ENCODE data around the gene LAT. TPM values are rescaled to one million over a fixed set of nuclear protein-coding genes. Genes with fewer than 3 reads are reported as not detected.
"Not testable (repeated sequence)": the region's sequence is repeated elsewhere in the genome, so short reads cannot be mapped to it uniquely, and the experiment has no call there.

Gene LAT
- total RNA-seq, 2 donors from 2014 or later, result 171 to 440 TPM

DNA sequence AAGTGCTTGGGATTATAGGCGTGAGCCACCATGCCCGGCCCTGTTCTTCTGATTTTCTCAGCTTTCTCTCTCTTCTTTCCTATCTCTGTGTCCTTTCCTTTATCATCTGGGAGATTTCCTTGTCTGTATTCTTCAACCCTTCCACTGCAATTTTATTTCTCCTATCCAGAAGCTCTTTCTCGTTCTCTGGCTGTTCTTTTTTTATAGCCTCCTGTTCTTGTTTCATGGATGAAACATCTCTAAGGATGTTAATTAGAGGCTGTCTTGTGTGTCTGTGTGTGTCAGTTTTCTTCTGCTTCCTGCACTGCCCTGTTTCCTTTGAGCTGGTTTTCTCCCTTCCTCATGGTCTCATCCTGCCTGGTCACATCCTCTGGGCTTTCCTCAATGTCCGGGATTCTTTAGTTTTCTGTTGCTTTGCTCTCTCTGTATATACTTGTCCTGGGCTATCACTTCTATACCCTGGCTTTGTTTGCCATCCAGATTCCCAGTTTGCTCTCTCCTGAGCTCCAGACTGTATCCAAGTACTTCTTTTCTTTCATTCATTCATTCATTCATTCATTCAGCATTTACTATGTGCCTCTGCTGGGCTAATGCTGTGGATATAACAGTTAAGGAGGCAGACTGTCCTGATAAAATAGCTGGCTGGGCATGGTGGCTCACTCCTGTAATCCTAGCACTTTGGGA lies 2.5 kb downstream of the LAT start:
- H3K27ac Mint-ChIP-seq, result peak overlapping the region; percentile 98
- ATAC-seq, result no peak

DNA sequence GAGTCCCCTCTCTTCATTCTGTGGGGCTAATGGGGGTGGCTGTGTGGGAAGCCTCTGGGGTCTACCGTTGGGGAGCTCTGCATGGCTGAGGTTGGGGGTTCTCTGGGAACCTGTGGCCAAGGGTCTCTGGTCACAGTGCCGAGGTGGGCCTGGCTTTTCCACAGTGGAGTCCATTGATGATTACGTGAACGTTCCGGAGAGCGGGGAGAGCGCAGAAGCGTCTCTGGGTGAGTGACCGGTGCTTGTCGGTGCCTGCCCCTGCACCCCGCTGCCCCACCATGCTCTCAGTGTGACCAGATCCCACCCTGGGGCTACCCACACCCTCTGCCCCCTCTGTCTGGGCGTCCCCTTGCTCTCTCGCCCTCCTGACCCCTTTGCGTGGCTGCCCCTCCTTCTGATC lies 4.5 kb downstream of the LAT start:
- peaks cover 6 to 8% of the 10 kb centered on the region in 2 donors for H3K9me3 Mint-ChIP-seq
- peaks cover 54 to 58% of the 10 kb centered on the region in 2 donors for H3K36me3 Mint-ChIP-seq
- DNase-seq (ENCODE audit: low spot score in 2 of 2) (no peak), ATAC-seq (no peak)
- peak overlapping the region; percentile 98 for H3K27ac Mint-ChIP-seq

More for the DNA sequence above, 2.5 kb downstream of the LAT start:
- Mint-ChIP-seq H3K9me3 (peaks cover 6 to 8% of the 10 kb centered on the region in 2 donors), H3K36me3 (peaks cover 74 to 76% of the 10 kb centered on the region in 2 donors)
- DNase-seq (ENCODE audit: low spot score in 2 of 2), result no peak

DNA sequence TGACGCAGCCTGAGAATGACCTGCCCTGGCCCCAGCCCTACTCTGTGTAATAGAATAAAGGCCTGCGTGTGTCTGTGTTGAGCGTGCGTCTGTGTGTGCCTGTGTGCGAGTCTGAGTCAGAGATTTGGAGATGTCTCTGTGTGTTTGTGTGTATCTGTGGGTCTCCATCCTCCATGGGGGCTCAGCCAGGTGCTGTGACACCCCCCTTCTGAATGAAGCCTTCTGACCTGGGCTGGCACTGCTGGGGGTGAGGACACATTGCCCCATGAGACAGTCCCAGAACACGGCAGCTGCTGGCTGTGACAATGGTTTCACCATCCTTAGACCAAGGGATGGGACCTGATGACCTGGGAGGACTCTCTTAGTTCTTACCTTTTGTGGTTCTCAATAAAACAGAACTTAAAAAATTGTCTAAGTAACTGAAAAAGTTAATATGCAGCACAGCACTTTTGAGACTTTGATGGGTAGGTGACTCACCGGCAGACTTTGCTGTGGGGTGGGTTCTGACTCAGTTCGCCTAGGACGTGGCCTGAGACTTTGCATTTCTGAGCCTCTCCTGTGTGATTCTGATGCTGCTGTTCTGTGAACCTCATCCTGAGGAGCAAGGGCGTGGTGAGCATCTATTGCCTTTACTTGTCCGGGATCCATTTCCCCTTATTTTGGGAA lies 5.7 kb downstream of the LAT start:
- DNase-seq (ENCODE audit: low spot score in 2 of 2) (peak; percentile 71 to 79), ATAC-seq (peak; percentile 88 to 91)
- Mint-ChIP-seq H3K36me3 (peaks cover 50 to 51% of the 10 kb centered on the region in 2 donors), H3K27ac (peak overlapping the region; percentile 98), H3K9me3 (peaks cover 6 to 8% of the 10 kb centered on the region in 2 donors)

DNA sequence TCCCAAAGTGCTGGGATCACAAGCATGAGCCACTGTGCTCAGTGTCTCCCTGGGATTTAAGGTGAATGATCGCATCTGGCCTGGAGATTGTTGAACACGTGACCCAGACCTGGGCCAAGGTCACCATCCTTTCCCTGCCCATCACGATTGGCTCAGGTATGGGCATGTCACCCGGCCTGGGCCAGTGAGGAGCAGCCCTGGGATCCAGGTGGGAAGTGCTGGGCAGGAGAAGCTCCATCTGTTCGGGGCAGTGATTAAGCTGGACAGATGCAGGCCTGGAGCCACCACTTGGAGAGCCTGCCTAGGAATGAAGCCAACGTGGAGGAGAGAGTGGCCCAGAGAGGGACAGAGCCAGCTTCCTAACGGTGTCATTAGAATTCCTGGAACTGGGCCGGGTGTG lies 6.8 kb downstream of the LAT start:
- Mint-ChIP-seq H3K27ac (peak overlapping the region; percentile 50 to 98), H3K36me3 (peaks cover 39% of the 10 kb centered on the region in 2 donors), H3K9me3 (peaks cover 6 to 8% of the 10 kb centered on the region in 2 donors)
- DNase-seq (ENCODE audit: low spot score in 2 of 2) (no peak), ATAC-seq (no peak)

DNA sequence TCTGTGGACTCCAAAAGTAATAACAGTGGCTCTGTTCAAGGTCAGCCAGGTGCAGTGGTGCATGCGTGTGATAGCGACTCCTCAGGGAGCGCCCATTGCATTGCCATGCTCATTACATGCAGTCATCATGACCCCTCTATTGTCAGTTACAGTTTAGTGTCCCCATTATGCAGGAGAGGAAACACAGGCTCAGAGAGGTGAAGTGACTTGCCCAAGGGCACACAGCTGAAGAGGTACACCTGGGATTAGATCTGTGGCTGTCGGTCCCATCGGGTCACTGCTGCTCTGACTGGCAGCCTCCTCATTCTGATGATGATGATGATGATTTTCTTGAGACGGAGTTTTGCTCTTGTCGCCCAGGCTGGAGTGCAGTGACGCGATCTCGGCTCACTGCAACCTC lies 7.6 kb downstream of the LAT start:
- Mint-ChIP-seq H3K27ac (peak overlapping the region in 1 of 2 donors; percentile 98), H3K9me3 (peaks cover 1 to 3% of the 10 kb centered on the region in 2 donors), H3K36me3 (peaks cover 31% of the 10 kb centered on the region in 2 donors)
- ATAC-seq, result no peak
- DNase-seq (ENCODE audit: low spot score in 2 of 2), result no peak

DNA sequence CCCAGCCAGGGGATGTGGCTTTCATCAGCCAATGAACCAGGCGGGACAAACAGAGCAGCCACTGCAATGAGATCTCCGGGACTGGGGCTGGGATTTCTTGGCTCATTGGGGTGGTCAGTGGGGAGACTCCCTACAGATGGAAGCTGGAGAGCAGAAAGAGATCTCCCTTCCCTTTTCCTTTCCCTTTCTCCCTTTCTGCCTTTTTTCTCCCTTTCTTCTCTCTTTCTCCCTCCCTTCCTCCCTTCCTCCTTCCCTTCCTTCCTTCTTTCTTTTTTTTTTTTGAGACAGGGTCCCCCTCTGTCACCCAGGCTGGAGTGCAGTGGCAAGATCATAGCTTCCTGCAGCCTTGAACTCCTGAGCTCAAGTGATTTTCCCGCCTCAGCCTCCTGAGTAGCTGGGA lies 14.0 kb downstream of the LAT start:
- no peaks in the 10 kb centered on the region for H3K9me3 Mint-ChIP-seq
- DNase-seq (ENCODE audit: low spot score in 2 of 2) (no peak), ATAC-seq (no peak)
- no peak overlapping the region for H3K27ac Mint-ChIP-seq
- H3K36me3 Mint-ChIP-seq, result no peaks in the 10 kb centered on the region

DNA sequence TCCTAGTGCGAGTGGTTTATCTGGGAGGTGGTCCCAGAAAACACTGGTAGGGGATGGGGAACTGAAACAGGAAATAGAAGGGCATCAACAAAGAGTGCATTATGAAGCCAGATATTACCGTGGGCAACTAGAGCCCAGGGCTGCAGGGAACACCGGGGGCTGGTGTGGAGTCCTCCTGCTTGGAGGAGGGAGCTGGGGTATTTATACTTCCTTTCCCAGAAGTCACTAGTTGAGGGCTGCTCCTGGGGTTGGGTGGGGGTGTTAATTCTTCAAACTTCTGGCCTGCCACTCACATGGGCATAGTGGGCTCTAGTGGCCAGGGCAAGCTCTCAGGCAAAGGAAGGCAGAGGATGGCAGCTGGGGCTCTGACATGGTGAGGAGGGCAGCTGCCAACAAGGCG lies 14.7 kb downstream of the LAT start:
- DNase-seq (ENCODE audit: low spot score in 2 of 2) (no peak), ATAC-seq (no peak)
- H3K27ac Mint-ChIP-seq, result peak overlapping the region in 1 of 2 donors; percentile 26
- H3K36me3 Mint-ChIP-seq, result peaks cover 0 to under 1% of the 10 kb centered on the region in 2 donors
- H3K9me3 Mint-ChIP-seq, result peaks cover 2 to 3% of the 10 kb centered on the region in 2 donors

DNA sequence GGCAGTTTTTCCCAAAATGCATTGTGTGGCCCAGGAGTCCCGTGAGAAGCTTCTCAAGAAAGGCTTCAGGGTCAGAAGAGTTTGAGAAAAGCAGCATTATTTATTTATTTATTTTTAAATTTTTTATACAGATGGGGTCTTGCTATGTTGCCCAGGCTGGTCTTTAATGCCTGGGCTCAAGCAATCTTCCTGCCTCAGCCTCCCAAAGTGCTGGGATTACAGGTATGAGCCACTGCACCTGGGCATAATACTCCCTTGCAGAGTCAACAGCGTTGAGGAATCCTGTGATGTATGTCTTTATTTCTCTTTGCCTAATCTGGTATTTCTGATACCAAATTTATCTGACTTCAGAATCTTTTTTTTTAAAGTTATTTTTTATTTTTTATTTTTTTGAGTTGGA lies 15.2 kb downstream of the LAT start:
- DNase-seq (ENCODE audit: low spot score in 2 of 2), result no peak
- Mint-ChIP-seq H3K27ac (no peak overlapping the region), H3K9me3 (peaks cover 6 to 7% of the 10 kb centered on the region in 2 donors), H3K36me3 (peaks cover 4 to 5% of the 10 kb centered on the region in 2 donors)
- ATAC-seq, result no peak

DNA sequence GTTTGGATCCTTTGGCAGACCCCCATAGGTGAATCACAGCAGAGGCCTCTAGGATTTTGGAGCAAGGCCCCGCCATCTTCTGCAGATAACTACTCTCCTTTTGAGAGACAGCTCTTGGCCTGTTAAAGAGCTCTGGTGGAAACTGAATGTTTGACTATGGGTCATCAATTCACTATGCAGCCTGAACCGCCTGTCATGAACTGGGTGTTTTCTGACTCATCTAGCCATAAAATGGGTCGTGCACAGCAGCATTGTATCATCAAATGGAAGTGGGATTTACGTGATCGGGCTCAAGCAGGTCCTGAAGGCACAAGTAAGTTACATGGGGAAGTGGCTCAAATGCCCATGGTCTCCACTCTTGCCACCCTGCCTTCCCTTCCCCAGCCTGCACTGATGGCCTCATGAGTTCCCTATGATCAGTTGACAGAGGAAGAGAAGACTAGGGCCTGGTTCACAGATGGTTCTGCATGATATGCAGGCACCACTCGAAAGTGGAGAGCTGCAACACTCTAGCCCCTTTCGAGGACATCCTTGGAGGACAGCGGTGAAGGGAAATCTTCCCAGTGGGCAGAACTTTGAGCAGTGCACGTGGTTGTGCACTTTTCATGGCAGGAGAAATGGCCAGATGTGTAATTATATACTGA lies 19.8 kb downstream of the LAT start:
- not testable (repeated sequence) for H3K9me3 Mint-ChIP-seq; H3K36me3 Mint-ChIP-seq; ATAC-seq; DNase-seq (ENCODE audit: low spot score in 2 of 2); H3K27ac Mint-ChIP-seq

DNA sequence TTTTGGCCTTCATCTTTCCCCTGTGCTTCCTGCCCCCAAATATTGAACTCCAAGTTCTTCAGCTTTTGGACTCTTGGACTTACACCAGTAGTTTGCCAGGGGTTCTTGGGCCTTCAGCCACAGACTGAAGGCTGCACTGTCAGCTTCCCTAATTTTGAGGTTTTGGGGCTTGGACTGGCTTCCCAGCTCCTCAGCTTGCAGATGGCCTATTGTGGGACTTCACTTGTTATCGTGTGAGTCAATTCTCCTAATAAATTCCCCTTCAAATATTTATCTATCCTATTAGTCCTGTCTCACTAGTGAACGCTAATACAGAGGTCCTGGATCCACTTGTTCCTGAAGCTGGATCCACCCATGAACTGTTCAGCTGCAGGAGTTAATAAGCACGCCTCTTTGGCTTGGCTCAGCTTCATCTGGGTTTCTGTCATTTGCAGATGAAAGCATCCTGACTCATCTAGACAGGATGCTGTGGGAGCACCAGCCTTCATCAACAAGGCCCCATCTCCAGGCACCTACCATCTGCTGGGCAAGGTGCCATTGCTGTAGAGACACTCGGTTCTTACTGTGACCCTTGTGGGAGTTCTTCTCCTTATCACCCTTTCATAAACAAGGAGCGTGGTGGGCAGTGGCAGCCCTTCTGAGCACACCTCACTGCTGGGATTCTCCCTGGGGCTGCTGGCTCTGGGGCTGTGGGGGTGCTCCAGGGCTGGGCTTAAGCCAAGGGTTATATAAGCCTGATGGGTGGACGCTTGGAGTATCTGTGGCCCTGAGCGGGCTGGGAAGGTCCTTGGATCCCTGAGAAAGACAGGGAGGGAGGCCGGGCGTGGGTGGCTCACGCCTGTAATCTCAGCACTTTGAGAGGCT lies 23.1 kb downstream of the LAT start:
- ATAC-seq, result peak; percentile 94 to 95
- H3K27ac Mint-ChIP-seq, result peak overlapping the region; percentile 92
- peaks cover 9 to 18% of the 10 kb centered on the region in 2 donors for H3K36me3 Mint-ChIP-seq
- peaks cover 10 to 14% of the 10 kb centered on the region in 2 donors for H3K9me3 Mint-ChIP-seq
- peak; percentile 74 to 83 for DNase-seq (ENCODE audit: low spot score in 2 of 2)

DNA sequence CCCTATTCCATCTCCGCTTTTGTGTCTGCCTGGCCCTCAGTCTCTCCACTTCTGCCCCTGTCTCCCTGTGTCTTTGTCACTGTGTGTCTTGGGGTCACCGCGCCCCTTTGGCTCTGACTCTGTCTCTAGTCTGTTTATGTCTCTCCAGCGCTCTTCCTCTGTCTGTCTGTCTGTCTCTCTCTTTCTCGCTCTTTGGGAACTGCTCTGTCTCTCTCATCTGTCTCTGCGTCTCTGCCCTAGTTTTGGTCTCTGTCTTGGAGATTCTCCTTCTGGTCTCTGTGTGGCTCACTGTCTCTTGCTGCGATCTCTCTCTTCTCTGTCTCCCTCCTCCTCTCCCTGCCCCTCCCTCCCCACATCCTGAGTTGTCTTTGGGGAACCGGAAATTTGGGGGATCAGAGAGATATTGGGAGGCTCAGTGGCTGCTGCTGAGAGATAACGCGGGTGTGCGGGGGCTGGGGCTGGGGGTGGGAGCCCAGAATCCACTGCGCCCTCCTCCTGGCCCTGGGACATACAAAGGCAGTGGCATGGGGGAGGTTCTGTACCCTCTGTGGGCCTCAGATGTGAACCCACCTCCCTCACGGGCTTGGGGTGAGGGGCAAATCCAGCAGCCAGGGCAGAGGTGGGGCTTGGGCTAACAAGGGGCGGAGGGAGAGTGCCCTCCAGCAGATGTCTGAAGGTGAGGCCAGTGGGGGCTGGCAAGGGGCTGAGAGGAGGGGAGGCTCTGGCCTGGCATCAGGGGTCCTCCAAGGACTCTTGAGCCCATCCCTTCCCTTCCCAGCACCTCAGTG lies 24.4 kb downstream of the LAT start:
- peak overlapping the region; percentile 92 for H3K27ac Mint-ChIP-seq
- ATAC-seq, result peak; percentile 3 to 6

DNA sequence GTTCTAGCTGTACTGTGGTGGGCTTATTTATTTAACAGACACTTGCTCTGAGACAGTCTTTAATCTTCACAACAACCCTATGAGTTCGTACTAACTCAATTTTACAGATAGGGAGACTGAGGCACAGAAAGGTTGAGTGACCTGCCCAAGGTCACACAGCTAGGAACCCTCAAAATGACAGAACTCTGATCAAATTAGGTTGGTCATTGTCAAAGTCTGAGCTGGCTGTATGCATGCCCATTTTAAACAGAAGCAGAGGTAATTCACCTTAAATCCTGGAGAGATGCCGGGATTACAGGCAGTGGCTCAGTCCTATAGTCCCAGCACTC lies 24.9 kb downstream of the LAT start:
- H3K9me3 Mint-ChIP-seq, result peaks cover 6 to 9% of the 10 kb centered on the region in 2 donors
- H3K36me3 Mint-ChIP-seq, result peaks cover 9 to 17% of the 10 kb centered on the region in 2 donors
- peak overlapping the region in 1 of 2 donors; percentile 92 for H3K27ac Mint-ChIP-seq
- ATAC-seq (no peak), DNase-seq (ENCODE audit: low spot score in 2 of 2) (no peak)

More for the DNA sequence above, 24.4 kb downstream of the LAT start:
- no peak for DNase-seq (ENCODE audit: low spot score in 2 of 2)
- Mint-ChIP-seq H3K36me3 (peaks cover 10 to 20% of the 10 kb centered on the region in 2 donors), H3K9me3 (peaks cover 10 to 14% of the 10 kb centered on the region in 2 donors)

DNA sequence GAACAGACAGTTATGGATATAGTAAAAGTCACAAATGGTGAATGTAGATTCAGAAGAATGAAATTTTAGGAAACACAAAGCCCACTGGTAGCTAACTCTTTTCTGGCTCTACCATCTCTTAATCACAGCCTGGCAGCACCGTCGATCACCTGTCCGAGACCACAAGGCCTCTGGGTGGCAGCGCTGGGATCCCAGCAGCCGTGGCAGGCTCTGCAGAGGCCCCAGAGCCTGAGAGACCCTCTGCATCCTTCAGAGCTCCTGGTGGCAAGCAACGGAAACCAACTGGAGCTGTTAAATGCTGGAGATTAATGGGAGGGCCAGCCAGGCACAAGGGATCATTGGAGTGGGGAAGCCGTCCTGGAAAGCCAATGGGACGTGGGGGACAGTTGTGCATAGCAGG lies 26.3 kb downstream of the LAT start:
- DNase-seq (ENCODE audit: low spot score in 2 of 2), result no peak
- peaks cover 4 to 8% of the 10 kb centered on the region in 2 donors for H3K9me3 Mint-ChIP-seq
- peaks cover 7 to 11% of the 10 kb centered on the region in 2 donors for H3K36me3 Mint-ChIP-seq
- ATAC-seq, result no peak
- H3K27ac Mint-ChIP-seq, result peak overlapping the region; percentile 77 to 91

DNA sequence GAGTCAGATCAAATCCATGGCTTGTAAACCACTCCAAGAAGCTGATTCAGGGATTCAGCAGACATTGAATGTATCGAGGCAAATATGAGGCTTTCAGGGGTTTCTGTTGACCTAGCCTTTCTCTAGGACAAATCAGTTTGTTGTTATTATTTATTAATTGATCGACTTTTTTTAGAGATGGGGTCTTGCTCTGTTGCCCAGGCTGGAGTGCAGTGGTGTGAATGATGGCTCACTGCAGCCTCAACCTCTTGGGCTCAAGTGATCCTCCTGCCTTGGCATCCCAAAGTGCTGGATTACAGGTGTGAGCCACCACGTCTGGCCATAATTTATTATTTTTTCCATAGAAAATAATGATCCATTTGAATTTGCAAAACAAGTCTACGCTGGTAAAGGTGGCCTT lies 27.0 kb downstream of the LAT start:
- DNase-seq (ENCODE audit: low spot score in 2 of 2) (no peak), ATAC-seq (no peak)
- H3K36me3 Mint-ChIP-seq, result peaks cover 7 to 11% of the 10 kb centered on the region in 2 donors
- H3K27ac Mint-ChIP-seq, result peak overlapping the region in 1 of 2 donors; percentile 91
- peaks cover 4 to 8% of the 10 kb centered on the region in 2 donors for H3K9me3 Mint-ChIP-seq

DNA sequence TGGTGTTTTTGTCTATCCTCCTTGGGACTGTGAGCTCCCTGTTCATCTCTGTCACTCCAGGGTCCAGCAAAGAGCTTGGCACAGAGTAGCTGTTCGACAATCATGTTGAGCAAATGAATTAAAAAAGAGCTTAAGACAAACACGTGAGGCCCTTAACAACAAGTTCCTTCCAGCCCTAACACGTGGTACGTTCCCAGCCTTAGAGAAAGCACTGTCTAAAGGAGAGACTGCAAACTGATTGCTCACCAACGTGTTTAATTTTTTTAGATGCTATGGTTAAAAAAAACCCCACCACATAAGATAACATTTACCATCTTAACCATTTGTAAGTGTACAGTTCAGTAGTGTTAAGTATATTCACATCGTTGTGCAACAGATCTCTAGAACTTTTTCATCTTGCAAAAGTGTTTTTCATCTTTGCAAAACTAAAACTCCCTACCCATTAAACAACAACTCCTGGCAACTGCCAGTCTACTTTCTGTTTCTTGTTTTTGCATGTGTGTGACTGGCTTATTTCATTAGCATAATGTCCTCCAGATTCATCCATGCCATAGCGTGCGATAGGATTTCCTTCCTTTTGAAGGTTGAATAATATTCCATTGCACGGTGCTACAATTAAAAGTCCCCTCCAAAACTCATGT lies 28.2 kb downstream of the LAT start:
- ATAC-seq, result peak; percentile 63 to 65
- DNase-seq (ENCODE audit: low spot score in 2 of 2), result no peak
- Mint-ChIP-seq H3K27ac (peak overlapping the region; percentile 91 to 96), H3K36me3 (peaks cover 7 to 11% of the 10 kb centered on the region in 2 donors), H3K9me3 (peaks cover 4 to 8% of the 10 kb centered on the region in 2 donors)

Data from activated naive CD4-positive, alpha-beta T cell treated with anti-CD3 and anti-CD28 coated beads, Interleukin-2, amount 50 U/mL, for 72 hours (primary cell).